Measurements from ENCODE around the gene RNF40. TPM values are rescaled to one million over a fixed set of nuclear protein-coding genes. Genes with fewer than 3 reads are reported as not detected.

RNF40 gene
- total and polyA plus RNA-seq, 2 of the 8 experiments (the other 6 are each of a cell fraction or from before 2014, with no cell fraction given) = 38.5 to 68.7 TPM

- peaks cover 2 to 14% of the 10 kb centered on the region in 2 experiments for H4K20me1 ChIP-seq (replicated peaks in 1 of 2; ENCODE audit: control insufficient read depth in 1 of 2, insufficient read depth in 2 of 2, low read length in 2 of 2)
- H4K8ac ChIP-seq (ENCODE audit: extremely low read depth, insufficient read depth, low read length) = no peak overlapping the region
- no peak overlapping the region for H3K4me3 ChIP-seq (ENCODE audit: extremely low read depth in 1 of 4, insufficient read depth in 2 of 4, low read depth in 3 of 4, low read length in 4 of 4)
- H4K91ac ChIP-seq (replicated peaks; ENCODE audit: insufficient read length, low read length) = no peak overlapping the region
- no peak overlapping the region for H3K14ac ChIP-seq (ENCODE audit: insufficient read length)
- no peak overlapping the region for H2BK120ac ChIP-seq (replicated peaks; ENCODE audit: low read depth, low read length)
- no peaks in the 10 kb centered on the region for H3K27me3 ChIP-seq (replicated peaks in 1 of 4; ENCODE audit: control insufficient read depth in 3 of 4, extremely low read depth in 1 of 4, insufficient read depth in 3 of 4, low read length in 3 of 4)
- no peaks in the 10 kb centered on the region; a peak in 1 of 4 replicates for H3K79me2 ChIP-seq (ENCODE audit: control insufficient read depth in 1 of 2, insufficient read depth in 2 of 2, low read length in 2 of 2)
- H2BK12ac ChIP-seq (ENCODE audit: low read depth, low read length) = no peak overlapping the region
- CTCF ChIA-PET (ENCODE audit: partially characterized antibody) = interaction anchor here (1.2 kb wide), 1 partner anchor 212 kb away, joined by 4 read pairs; no protein-coding TSS in a partner anchor
- FAIRE-seq (no peak), DNase-seq (ENCODE audit: low read depth in 1 of 2, low spot score in 2 of 2) (no peak)
- peaks cover 20 to 52% (median 42%) of the 10 kb centered on the region in 4 experiments for H3K36me3 ChIP-seq (ENCODE audit: control insufficient read depth in 2 of 4, insufficient read depth in 4 of 4, low read length in 3 of 4)
- peaks cover 0 to 3% (median 3%) of the 10 kb centered on the region in 4 experiments; a peak in 2 of 7 replicates for H3K4me1 ChIP-seq (replicated peaks in 1 of 4; ENCODE audit: control insufficient read depth in 3 of 4, insufficient read depth in 4 of 4, low read length in 3 of 4)
- no peak overlapping the region for H2AK5ac ChIP-seq (ENCODE audit: low read depth, low read length)
- H3K9ac ChIP-seq (replicated peaks in 1 of 4; ENCODE audit: extremely low read depth in 1 of 4, low read depth in 3 of 4, low read length in 3 of 4) = peak overlapping the region in 1 of 4 experiments; percentile 32; a peak in 1 of 7 replicates
- no peak overlapping the region for H2BK5ac ChIP-seq (ENCODE audit: low read depth, low read length)
- no peak overlapping the region for H2AFZ ChIP-seq (ENCODE audit: low read length)
- H3K79me1 ChIP-seq (ENCODE audit: low read depth, low read length) = no peaks in the 10 kb centered on the region; the same call in 1 of the 2 replicates
- H3K27ac ChIP-seq (ENCODE audit: low read depth, low read length) = no peak overlapping the region
- no peaks in the 10 kb centered on the region for H3K23me2 ChIP-seq (ENCODE audit: low read depth, low read length)
- no peak overlapping the region for H3K4ac ChIP-seq (replicated peaks; ENCODE audit: insufficient read length, low read depth, low read length)
- H2BK20ac ChIP-seq (ENCODE audit: low read length) = no peak overlapping the region
- no peak overlapping the region for H3K18ac ChIP-seq (ENCODE audit: extremely low read depth, low read length)
- no peak overlapping the region for H2BK15ac ChIP-seq (ENCODE audit: low read length)
- 87% methylated on average over 17 of the region's 17 CpGs; no CpG with 5 or more reads in 1 of the 2 experiments for WGBS, 2 experiments (ENCODE audit: extremely low coverage in 1 of 2, insufficient coverage in 1 of 2, insufficient read length in 1 of 2, insufficient replicate concordance in 2 of 2, low coverage in 1 of 2, low lambda C conversion rate in 2 of 2, missing lambda C conversion rate in 1 of 2)
- POLR2A ChIA-PET (ENCODE audit: partially characterized antibody) = interaction anchor here (0.7 to 1.8 kb wide), 7 partner anchors 9 to 73 kb away, joined by 3 to 8 read pairs (median 5); partner anchors contain the start of genes PHKG2 and SRCAP
- no peak overlapping the region for H3K23ac ChIP-seq (ENCODE audit: insufficient read length)
- H3K9me3 ChIP-seq (ENCODE audit: insufficient read depth in 2 of 2, low read depth in 1 of 2, low read length in 1 of 2) = no peaks in the 10 kb centered on the region
- H4K5ac ChIP-seq (ENCODE audit: insufficient read length, low read depth, low read length) = no peak overlapping the region
- H3K56ac ChIP-seq (replicated peaks; ENCODE audit: insufficient read length, low read depth, low read length) = no peak overlapping the region
- no peak overlapping the region for H3K4me2 ChIP-seq (ENCODE audit: insufficient read depth in 1 of 2, low read depth in 2 of 2, low read length in 2 of 2)
- TF ChIP-seq EZH2 (IDR thresholded peaks at IDR 0.05; ENCODE audit: low read depth, low read length, severe bottlenecking) (no peak), USF2 (IDR thresholded peaks at IDR 0.05; ENCODE audit: low read length) (no peak), CBX8 (IDR thresholded peaks at IDR 0.05; ENCODE audit: borderline replicate concordance, low read depth, low read length) (no peak), CEBPB (IDR thresholded peaks at IDR 0.05; ENCODE audit: low read depth, low read length) (no peak), SIN3A (conservative IDR thresholded peaks at IDR 0.05 in 1 of 2, IDR thresholded peaks at IDR 0.05 in 1 of 2; ENCODE audit: low read depth in 1 of 2, low read length in 2 of 2) (no peak), RAD21 (IDR thresholded peaks at IDR 0.05 in 1 of 2, conservative IDR thresholded peaks at IDR 0.05 in 1 of 2; ENCODE audit: low read depth in 2 of 2, low read length in 2 of 2) (peak; percentile 12 to 21; a peak in 2 of 4 replicates), NRF1 (IDR thresholded peaks at IDR 0.05; ENCODE audit: low read depth, low read length) (no peak), E2F6 (IDR thresholded peaks at IDR 0.05) (no peak), SAP30 (IDR thresholded peaks at IDR 0.05; ENCODE audit: insufficient read depth, insufficient replicate concordance, low read length) (no peak)
These were observed 33.0 kb upstream of the RNF40 start for GRCh38 chr16:30728899-30729672.

Data from H1 (cell line).